ENCODE measurements around the gene OAS1. TPM values are rescaled to one million over a fixed set of nuclear protein-coding genes. Genes with fewer than 3 reads are reported as not detected.

OAS1 gene
- total and polyA plus RNA-seq, 9 of the 15 experiments (the other 6 are each of a cell fraction or from before 2014, with no cell fraction given), result 0.06 to 0.25 TPM; not detected in 7

DNA sequence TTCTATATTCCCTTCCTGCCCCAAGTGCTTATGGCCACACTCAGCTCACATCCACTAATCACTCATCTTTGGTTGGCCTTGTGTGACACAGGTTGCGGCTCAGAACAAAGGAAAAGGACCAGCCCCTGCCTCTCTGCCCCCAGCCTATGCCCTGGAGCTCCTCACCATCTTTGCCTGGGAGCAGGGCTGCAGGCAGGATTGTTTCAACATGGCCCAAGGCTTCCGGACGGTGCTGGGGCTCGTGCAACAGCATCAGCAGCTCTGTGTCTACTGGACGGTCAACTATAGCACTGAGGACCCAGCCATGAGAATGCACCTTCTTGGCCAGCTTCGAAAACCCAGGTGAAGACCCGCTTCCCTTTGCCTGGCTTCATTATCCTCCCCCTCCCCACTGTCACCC lies 55.8 kb downstream of the OAS1 start:
- no peaks in the 10 kb centered on the region for H4K20me1 ChIP-seq (replicated peaks; ENCODE audit: control insufficient read depth, insufficient read depth, low read length)
- peaks cover 0 to 14% of the 10 kb centered on the region in 2 experiments; a peak in 2 of 5 replicates for H3K27me3 ChIP-seq (ENCODE audit: control insufficient read depth in 2 of 2, insufficient read depth in 2 of 2, low read length in 2 of 2)
- H3K9me1 ChIP-seq (ENCODE audit: control insufficient read depth, insufficient read depth, low read length), result no peaks in the 10 kb centered on the region
- no peaks in the 10 kb centered on the region for H3K79me2 ChIP-seq (ENCODE audit: control insufficient read depth, insufficient read depth, low read length)
- no peaks in the 10 kb centered on the region for H3K4me1 ChIP-seq (replicated peaks in 1 of 2; ENCODE audit: control insufficient read depth in 2 of 2, insufficient read depth in 2 of 2, low read length in 2 of 2)
- no TSS peak for BruUV-seq (replicated peaks)
- 3% methylated on average over 7 of the region's 7 CpGs for WGBS (ENCODE audit: insufficient coverage, low coverage, missing lambda C conversion rate)
- H3K36me3 ChIP-seq (ENCODE audit: control insufficient read depth, insufficient read depth, low read length), result no peaks in the 10 kb centered on the region
- no peak overlapping the region for H3K9ac ChIP-seq (ENCODE audit: insufficient read depth in 1 of 2, low read depth in 2 of 2, low read length in 2 of 2)
- H3K4me2 ChIP-seq (ENCODE audit: insufficient read depth, low read length), result no peak overlapping the region
- H2AFZ ChIP-seq (ENCODE audit: low read depth, low read length), result no peak overlapping the region
- FAIRE-seq, result no peak
- ChIA-PET POLR2A (interaction anchor here (0.6 to 1.8 kb wide), 2 partner anchors 16 to 151 kb away, joined by 3 read pairs; partner anchors contain the start of gene OAS2), CTCF (ENCODE audit: low intra/inter-chr PET ratio) (no interaction called here)
- no peak overlapping the region for H3K4me3 ChIP-seq
- TF ChIP-seq GTF2F1 (IDR thresholded peaks at IDR 0.05; ENCODE audit: low read depth, low read length) (no peak), HIVEP1 (CRISPR knock-in tag; IDR thresholded peaks at IDR 0.05) (no peak), GTF2A2 (tag; IDR thresholded peaks at IDR 0.05) (no peak)
- in situ Hi-C loops (cut with MboI) (no loop called here), intact Hi-C loops (cut with micrococcal nuclease) (no loop called here)
- no peak for DNase-seq (ENCODE audit: extremely low read depth in 1 of 4, low spot score in 3 of 4)
- no peak overlapping the region for H3K27ac ChIP-seq (ENCODE audit: extremely low read depth, low read depth, low read length)
- no peak for ATAC-seq
- H3K9me3 ChIP-seq (replicated peaks; ENCODE audit: control insufficient read depth, insufficient read depth, low read depth, low read length), result no peaks in the 10 kb centered on the region

DNA sequence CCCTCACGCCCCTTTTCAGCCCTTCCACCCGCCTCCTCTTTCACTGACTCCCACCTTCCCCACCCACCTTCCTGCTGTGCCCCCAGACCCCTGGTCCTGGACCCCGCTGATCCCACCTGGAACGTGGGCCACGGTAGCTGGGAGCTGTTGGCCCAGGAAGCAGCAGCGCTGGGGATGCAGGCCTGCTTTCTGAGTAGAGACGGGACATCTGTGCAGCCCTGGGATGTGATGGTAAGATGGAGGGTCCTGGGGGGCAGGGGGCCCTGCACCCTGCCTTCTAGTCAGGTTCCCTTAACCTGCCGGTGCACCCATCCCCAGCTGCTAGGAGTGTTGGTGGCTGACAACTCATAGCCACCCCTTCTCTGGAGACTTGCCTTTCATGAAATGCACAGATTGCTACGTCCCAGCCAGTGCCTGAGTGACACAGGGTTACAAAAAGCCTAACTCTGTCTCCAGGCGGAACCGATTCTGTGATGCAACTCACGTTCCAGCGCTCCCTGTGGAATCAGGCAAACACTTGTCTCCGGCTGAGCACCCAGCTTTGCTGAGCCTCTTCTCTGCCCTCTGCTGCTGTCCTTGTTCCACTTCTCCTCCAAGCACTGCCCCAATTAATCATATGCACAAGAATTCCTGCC lies 56.6 kb downstream of the OAS1 start:
- H3K27me3 ChIP-seq (ENCODE audit: control insufficient read depth in 2 of 2, insufficient read depth in 2 of 2, low read length in 2 of 2), result peaks cover 0 to 18% of the 10 kb centered on the region in 2 experiments; a peak in 2 of 5 replicates
- H3K79me2 ChIP-seq (ENCODE audit: control insufficient read depth, insufficient read depth, low read length), result no peaks in the 10 kb centered on the region
- H3K4me2 ChIP-seq (ENCODE audit: insufficient read depth, low read length), result no peak overlapping the region
- no peaks in the 10 kb centered on the region for H3K36me3 ChIP-seq (ENCODE audit: control insufficient read depth, insufficient read depth, low read length)
- no peak overlapping the region for H2AFZ ChIP-seq (ENCODE audit: low read depth, low read length)
- H4K20me1 ChIP-seq (replicated peaks; ENCODE audit: control insufficient read depth, insufficient read depth, low read length), result no peaks in the 10 kb centered on the region
- H3K27ac ChIP-seq (ENCODE audit: extremely low read depth, low read depth, low read length), result no peak overlapping the region
- H3K4me3 ChIP-seq, result no peak overlapping the region
- H3K9me3 ChIP-seq (replicated peaks; ENCODE audit: control insufficient read depth, insufficient read depth, low read depth, low read length), result no peaks in the 10 kb centered on the region
- no TSS peak for BruUV-seq (replicated peaks)
- intact Hi-C loops (cut with micrococcal nuclease), result no loop called here
- no peaks in the 10 kb centered on the region for H3K4me1 ChIP-seq (replicated peaks in 1 of 2; ENCODE audit: control insufficient read depth in 2 of 2, insufficient read depth in 2 of 2, low read length in 2 of 2)
- H3K9ac ChIP-seq (ENCODE audit: insufficient read depth in 1 of 2, low read depth in 2 of 2, low read length in 2 of 2), result no peak overlapping the region
- ATAC-seq (no peak), FAIRE-seq (no peak), DNase-seq (ENCODE audit: extremely low read depth in 1 of 4, low spot score in 3 of 4) (no peak)
- POLR2A ChIA-PET, result interaction anchor here (0.7 to 1.8 kb wide), 2 partner anchors 14 to 15 kb away, joined by 3 read pairs; partner anchors contain the start of gene OAS2
- H3K9me1 ChIP-seq (ENCODE audit: control insufficient read depth, insufficient read depth, low read length), result no peaks in the 10 kb centered on the region
- in situ Hi-C loops (cut with MboI), result no loop called here
- CTCF ChIA-PET (ENCODE audit: low intra/inter-chr PET ratio), result no interaction called here
- TF ChIP-seq, protein P1, sequence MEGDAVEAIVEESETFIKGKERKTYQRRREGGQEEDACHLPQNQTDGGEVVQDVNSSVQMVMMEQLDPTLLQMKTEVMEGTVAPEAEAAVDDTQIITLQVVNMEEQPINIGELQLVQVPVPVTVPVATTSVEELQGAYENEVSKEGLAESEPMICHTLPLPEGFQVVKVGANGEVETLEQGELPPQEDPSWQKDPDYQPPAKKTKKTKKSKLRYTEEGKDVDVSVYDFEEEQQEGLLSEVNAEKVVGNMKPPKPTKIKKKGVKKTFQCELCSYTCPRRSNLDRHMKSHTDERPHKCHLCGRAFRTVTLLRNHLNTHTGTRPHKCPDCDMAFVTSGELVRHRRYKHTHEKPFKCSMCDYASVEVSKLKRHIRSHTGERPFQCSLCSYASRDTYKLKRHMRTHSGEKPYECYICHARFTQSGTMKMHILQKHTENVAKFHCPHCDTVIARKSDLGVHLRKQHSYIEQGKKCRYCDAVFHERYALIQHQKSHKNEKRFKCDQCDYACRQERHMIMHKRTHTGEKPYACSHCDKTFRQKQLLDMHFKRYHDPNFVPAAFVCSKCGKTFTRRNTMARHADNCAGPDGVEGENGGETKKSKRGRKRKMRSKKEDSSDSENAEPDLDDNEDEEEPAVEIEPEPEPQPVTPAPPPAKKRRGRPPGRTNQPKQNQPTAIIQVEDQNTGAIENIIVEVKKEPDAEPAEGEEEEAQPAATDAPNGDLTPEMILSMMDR (IDR thresholded peaks at IDR 0.05 in 2 of 3, conservative IDR thresholded peaks at IDR 0.05 in 1 of 3; ENCODE audit: insufficient read depth in 2 of 3, low read depth in 1 of 3, low read length in 3 of 3), result 0 out of 6 replicates have a peak, but pooled peaks of 1 of the 3 experiments have one; percentile 9
- no peak for TF ChIP-seq GTF2A2 (tag; IDR thresholded peaks at IDR 0.05)
- under 1% methylated on average over 13 of the region's 14 CpGs for WGBS (ENCODE audit: insufficient coverage, low coverage, missing lambda C conversion rate)
